Effector memory CD4-positive, alpha-beta T cell (primary cell): ENCODE data around the gene CEP55.
"Not testable (repeated sequence)": the region's sequence is repeated elsewhere in the genome, so short reads cannot be mapped to it uniquely, and the experiment has no call there.

Experiments
- DNase-seq, 3 donors: peaks; one replicate each; pipeline ENCODE4 v3.0.0-alpha.2; 2020
- H3K27ac ChIP-seq: 2 replicates; pipeline ENCODE4 v1.7.0; 2013; ENCODE audit warnings: mild to moderate bottlenecking, low read length, moderate library complexity; ENCODE audit not compliant: insufficient read depth, poor library complexity, severe bottlenecking
- H3K27me3 ChIP-seq: replicated peaks from 2 replicates; pipeline ENCODE4 v1.7.0; 2013; ENCODE audit warnings: mild to moderate bottlenecking, low read length; ENCODE audit not compliant: insufficient read depth, control insufficient read depth, poor library complexity, severe bottlenecking
- H3K36me3 ChIP-seq: 2 replicates; pipeline ENCODE4 v1.7.0; 2013; ENCODE audit warnings: mild to moderate bottlenecking, low read length, moderate library complexity; ENCODE audit not compliant: control insufficient read depth, insufficient read depth
- H3K4me1 ChIP-seq: 2 replicates; pipeline ENCODE4 v1.7.0; 2013; ENCODE audit warnings: low read length, mild to moderate bottlenecking; ENCODE audit not compliant: control insufficient read depth, insufficient read depth, poor library complexity, severe bottlenecking
- H3K4me3 ChIP-seq: 2 replicates; pipeline ENCODE4 v1.7.0; 2013; ENCODE audit warnings: low read length, low read depth, mild to moderate bottlenecking; ENCODE audit not compliant: insufficient read depth, poor library complexity, severe bottlenecking
- H3K9me3 ChIP-seq: 2 replicates; pipeline ENCODE4 v1.7.0; 2013; ENCODE audit warnings: mild to moderate bottlenecking, low read length, moderate library complexity; ENCODE audit not compliant: control insufficient read depth

CEP55 gene

GRCh38 chr10:93459466-93459865, 36.9 kb upstream of the CEP55 start:
- Histone ChIP-seq H3K4me3 (no peak overlapping the region), H3K9me3 (no peaks in the 10 kb centered on the region), H3K36me3 (no peaks in the 10 kb centered on the region), H3K27ac (no peak overlapping the region), H3K4me1 (no peaks in the 10 kb centered on the region), H3K27me3 (no peaks in the 10 kb centered on the region)
- DNase-seq = no peak

GRCh38 chr10:93461109-93461806, 35.2 kb upstream of the CEP55 start:
- no peaks in the 10 kb centered on the region for H3K4me1 ChIP-seq
- no peaks in the 10 kb centered on the region for H3K36me3 ChIP-seq
- H3K27ac ChIP-seq = no peak overlapping the region

GRCh38 chr10:93461807-93462178, 34.6 kb upstream of the CEP55 start:
- Histone ChIP-seq H3K4me3 (no peak overlapping the region), H3K36me3 (no peaks in the 10 kb centered on the region), H3K4me1 (no peaks in the 10 kb centered on the region), H3K9me3 (no peaks in the 10 kb centered on the region), H3K27me3 (no peaks in the 10 kb centered on the region), H3K27ac (no peak overlapping the region)
- no peak for DNase-seq

More at GRCh38 chr10:93461109-93461806, 35.2 kb upstream of the CEP55 start:
- Histone ChIP-seq H3K4me3 (no peak overlapping the region), H3K27me3 (no peaks in the 10 kb centered on the region), H3K9me3 (no peaks in the 10 kb centered on the region)
- no peak for DNase-seq

GRCh38 chr10:93462371-93462770, 34.0 kb upstream of the CEP55 start:
- H3K9me3 ChIP-seq = no peaks in the 10 kb centered on the region
- no peaks in the 10 kb centered on the region for H3K4me1 ChIP-seq
- no peak overlapping the region for H3K27ac ChIP-seq
- no peak for DNase-seq
- H3K36me3 ChIP-seq = no peaks in the 10 kb centered on the region
- H3K4me3 ChIP-seq = no peak overlapping the region
- no peaks in the 10 kb centered on the region for H3K27me3 ChIP-seq

- Histone ChIP-seq H3K36me3 (no peaks in the 10 kb centered on the region), H3K9me3 (no peaks in the 10 kb centered on the region), H3K4me3 (no peak overlapping the region), H3K27me3 (no peaks in the 10 kb centered on the region), H3K27ac (no peak overlapping the region), H3K4me1 (no peaks in the 10 kb centered on the region)
- no peak for DNase-seq
Measured at GRCh38 chr10:93462881-93463280, 33.5 kb upstream of the CEP55 start.

GRCh38 chr10:93463723-93464476, 32.5 kb upstream of the CEP55 start:
- no peak for DNase-seq
- no peaks in the 10 kb centered on the region for H3K4me1 ChIP-seq
- H3K27ac ChIP-seq = no peak overlapping the region
- no peaks in the 10 kb centered on the region for H3K27me3 ChIP-seq
- no peaks in the 10 kb centered on the region for H3K36me3 ChIP-seq
- H3K9me3 ChIP-seq = no peaks in the 10 kb centered on the region
- no peak overlapping the region for H3K4me3 ChIP-seq

GRCh38 chr10:93464776-93465388, 31.5 kb upstream of the CEP55 start:
- no peak overlapping the region for H3K27ac ChIP-seq
- no peak overlapping the region for H3K4me3 ChIP-seq
- DNase-seq = no peak
- no peaks in the 10 kb centered on the region for H3K9me3 ChIP-seq
- H3K36me3 ChIP-seq = no peaks in the 10 kb centered on the region
- H3K4me1 ChIP-seq = no peaks in the 10 kb centered on the region
- no peaks in the 10 kb centered on the region for H3K27me3 ChIP-seq

- Histone ChIP-seq H3K27ac (no peak overlapping the region), H3K4me1 (no peaks in the 10 kb centered on the region), H3K27me3 (no peaks in the 10 kb centered on the region), H3K4me3 (no peak overlapping the region), H3K36me3 (no peaks in the 10 kb centered on the region), H3K9me3 (no peaks in the 10 kb centered on the region)
- no peak for DNase-seq
Measured at GRCh38 chr10:93465806-93466675, 30.4 kb upstream of the CEP55 start.

GRCh38 chr10:93467635-93468034, 28.8 kb upstream of the CEP55 start:
- H3K4me1 ChIP-seq, DNase-seq, H3K27me3 ChIP-seq, H3K4me3 ChIP-seq, H3K9me3 ChIP-seq, H3K27ac ChIP-seq, H3K36me3 ChIP-seq: not testable (repeated sequence)
